VCaP (cell line): ENCODE results near the gene WASF2.
"Not testable (repeated sequence)": the region's sequence is repeated elsewhere in the genome, so short reads cannot be mapped to it uniquely, and the experiment has no call there.

Experiments
- H3K27ac ChIP-seq: fragments of 450-650 bp; 2 replicates; pipeline ENCODE4 v1.5.1; 2017
- TF ChIP-seq, protein P1 (sequence below): fragments of 450-650 bp; conservative IDR thresholded peaks from 2 replicates; pipeline ENCODE4 v1.5.1; 2017; ENCODE audit warnings: mild to moderate bottlenecking, moderate library complexity

The WASF2 gene

DNA sequence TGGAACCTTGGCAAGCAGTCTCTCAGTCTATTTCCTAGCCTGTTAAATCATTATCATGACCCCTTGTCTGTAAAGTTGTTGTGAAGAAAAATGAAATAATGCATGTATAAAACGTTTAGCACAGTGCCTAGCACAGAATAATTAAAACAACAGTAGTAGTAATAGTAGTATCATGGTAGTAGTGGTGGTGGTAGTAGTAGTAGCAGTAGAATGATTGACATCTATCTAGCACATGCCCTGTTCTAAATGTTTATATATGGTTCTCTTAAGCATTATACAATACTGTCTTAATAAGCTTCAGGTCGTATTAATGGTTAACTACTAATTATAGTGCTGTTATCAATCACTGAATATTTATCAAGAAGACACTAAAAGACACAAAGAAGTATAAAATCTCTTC, 50.8 kb downstream of the WASF2 start:
- no peak overlapping the region for H3K27ac ChIP-seq
- TF ChIP-seq, protein P1, sequence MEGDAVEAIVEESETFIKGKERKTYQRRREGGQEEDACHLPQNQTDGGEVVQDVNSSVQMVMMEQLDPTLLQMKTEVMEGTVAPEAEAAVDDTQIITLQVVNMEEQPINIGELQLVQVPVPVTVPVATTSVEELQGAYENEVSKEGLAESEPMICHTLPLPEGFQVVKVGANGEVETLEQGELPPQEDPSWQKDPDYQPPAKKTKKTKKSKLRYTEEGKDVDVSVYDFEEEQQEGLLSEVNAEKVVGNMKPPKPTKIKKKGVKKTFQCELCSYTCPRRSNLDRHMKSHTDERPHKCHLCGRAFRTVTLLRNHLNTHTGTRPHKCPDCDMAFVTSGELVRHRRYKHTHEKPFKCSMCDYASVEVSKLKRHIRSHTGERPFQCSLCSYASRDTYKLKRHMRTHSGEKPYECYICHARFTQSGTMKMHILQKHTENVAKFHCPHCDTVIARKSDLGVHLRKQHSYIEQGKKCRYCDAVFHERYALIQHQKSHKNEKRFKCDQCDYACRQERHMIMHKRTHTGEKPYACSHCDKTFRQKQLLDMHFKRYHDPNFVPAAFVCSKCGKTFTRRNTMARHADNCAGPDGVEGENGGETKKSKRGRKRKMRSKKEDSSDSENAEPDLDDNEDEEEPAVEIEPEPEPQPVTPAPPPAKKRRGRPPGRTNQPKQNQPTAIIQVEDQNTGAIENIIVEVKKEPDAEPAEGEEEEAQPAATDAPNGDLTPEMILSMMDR, result no peak

DNA sequence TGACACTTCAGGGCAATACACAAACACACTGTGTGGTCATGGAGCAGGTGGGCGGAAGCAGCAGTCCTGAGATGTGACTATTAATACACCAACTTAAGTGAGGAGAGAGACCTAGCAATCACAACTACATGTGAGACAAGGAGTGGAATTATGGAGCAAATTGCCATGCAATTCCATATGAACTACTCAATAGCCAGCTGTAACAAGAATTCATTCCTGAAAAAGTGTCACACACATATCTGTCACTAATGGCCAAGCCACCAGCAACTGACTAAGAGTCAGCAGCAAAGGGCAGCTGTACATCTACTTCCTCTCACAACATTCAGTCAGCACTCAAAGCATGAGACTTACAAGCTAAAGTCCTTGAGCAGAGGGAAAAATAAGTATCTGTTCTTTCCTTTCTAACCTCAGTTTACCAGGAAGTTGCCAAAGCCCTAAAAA, 51.3 kb downstream of the WASF2 start:
- TF ChIP-seq, protein P1, result no peak
- no peak overlapping the region for H3K27ac ChIP-seq

DNA sequence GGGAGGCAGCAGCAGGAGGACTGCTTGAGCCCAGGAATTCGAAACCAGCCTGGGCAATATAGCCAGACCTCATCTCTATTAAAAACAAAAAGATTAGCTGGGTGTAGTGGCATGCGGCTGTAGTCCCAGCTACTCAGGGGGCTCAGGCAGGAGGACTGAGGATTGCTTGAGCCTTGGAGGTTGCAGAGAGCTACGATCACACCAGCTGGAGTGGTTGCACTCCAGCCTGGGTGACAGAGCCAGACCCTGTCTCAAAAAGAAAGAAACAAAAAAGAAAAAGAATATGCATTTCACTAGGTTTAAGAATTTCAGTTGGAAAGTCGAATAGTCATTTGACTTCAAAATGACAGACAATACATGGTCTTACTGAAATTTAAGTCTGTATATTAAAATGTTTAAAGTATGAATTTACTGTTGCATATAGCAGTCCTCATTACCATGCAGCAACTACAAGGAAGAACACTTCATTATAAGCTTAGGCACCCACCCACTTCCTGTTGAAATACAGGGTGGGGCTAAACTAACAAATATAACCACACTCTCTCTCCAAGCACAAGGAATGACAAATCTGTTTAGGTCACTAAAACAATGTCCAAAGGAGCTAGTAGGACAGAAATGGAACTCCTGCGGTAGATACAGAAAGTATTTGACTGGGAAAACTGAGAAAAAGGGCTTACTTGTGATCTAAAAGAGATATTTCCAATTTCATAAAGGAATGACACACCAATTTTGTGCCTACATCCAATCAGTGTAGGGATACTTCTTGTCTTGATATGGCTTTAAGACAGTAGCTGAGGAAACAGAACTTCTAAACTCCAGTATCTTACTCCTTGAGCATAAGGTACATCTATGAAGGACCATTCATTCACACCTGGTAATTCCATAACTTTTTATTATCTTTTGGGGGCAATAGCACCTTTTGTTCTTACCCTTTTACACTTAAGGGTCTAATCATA, 53.5 kb downstream of the WASF2 start:
- no peak overlapping the region for H3K27ac ChIP-seq
- TF ChIP-seq, protein P1, result no peak

DNA sequence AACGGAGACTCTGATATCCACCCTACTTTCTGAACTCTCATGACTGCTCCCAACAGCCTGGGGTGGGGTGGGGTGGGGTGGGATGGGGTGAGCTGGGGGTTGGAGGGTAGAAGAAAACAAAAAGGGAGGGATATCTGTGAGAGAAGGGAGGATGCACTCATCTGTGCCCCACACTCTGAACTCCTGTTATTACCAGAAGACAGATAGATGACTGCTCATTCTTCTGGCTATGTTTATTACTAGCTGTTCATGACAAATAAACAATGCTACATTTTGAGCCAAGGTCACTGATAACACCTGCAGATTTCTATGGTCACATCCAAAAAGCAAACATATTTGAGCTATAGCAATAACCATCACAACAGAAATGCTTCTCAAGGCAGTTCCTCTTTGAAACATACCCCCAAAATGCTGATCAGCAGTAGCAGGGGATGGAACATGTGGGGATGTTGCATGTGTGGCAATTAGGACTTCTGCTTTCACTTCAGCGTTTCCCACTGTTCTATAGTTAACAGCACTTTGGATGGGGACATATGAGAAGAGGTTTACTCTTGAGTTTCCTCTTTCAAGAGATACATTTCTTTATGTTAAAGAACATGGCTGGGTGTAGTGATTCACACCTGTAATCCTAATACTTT, 54.3 kb downstream of the WASF2 start:
- TF ChIP-seq, protein P1, result no peak
- no peak overlapping the region for H3K27ac ChIP-seq

DNA sequence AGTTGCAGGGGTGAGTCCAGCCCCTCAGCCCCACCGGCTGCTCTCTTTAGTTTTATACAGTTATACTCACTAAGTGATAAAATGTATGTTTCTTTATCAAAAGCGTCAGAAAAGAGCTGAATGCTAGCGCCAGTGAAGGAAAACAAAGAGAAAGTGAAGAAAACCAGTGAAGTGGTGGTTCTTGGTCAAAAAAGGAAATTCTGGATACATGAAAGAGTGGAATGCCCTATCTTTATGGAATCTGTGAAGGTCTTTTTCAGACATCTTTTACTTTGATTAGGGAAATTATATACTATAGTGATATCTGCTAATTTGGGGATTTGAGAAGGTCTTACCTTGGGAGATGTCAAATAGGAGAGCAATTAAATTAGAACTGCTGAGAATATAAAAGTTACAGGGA, 56.3 kb downstream of the WASF2 start:
- TF ChIP-seq, protein P1, result no peak
- H3K27ac ChIP-seq, result no peak overlapping the region

DNA sequence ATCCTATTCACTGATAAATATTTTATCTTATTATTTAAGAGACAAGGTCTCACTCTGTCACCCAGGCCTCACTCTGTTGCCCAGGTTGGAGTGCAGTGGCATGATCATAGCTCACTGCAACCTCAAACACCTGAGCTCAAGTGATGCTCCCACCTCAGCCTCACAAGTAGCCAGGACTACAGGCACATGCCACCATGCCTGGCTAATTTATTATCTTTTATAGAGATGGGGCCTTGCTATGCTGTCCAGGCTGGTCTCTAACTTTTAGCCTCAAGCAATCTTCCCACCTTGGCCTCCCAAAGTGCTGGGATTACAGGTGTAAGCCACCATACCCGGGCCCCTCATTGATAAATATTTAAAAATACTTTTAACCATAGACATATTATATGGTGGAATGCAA, 57.2 kb downstream of the WASF2 start:
- H3K27ac ChIP-seq, result not testable (repeated sequence)

DNA sequence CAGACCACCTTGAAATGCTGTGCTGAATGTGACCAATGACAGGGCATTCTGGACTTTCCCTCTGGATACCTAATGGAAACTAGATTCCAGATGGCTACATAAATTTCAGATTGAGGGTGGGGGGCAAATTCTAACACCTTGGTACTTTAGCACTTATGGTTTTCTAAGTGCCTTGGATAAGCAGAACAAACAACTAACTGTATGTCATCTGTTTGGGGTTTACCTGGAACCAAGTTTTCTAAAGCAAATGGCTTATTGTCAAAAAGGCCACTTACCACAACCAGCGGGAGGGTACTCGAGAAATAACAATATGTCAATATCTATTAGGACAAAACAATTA, 58.4 kb downstream of the WASF2 start:
- no peak overlapping the region for H3K27ac ChIP-seq
- TF ChIP-seq, protein P1, result no peak
